ENCODE data around the gene GJA4. TPM values are rescaled to one million over a fixed set of nuclear protein-coding genes. Genes with fewer than 3 reads are reported as not detected.

The GJA4 gene
- polyA plus RNA-seq, 1 of the 3 experiments (the other 2 are of a cell fraction): not detected

- H3F3A ChIP-seq (replicated peaks; ENCODE audit: insufficient read depth): no peaks in the 10 kb centered on the region
- WGBS (ENCODE audit: low lambda C conversion rate): 41% methylated on average over 9 of the region's 9 CpGs
- H2AFZ ChIP-seq (ENCODE audit: low read depth): no peak overlapping the region
- no peak overlapping the region for H3K4me3 ChIP-seq (ENCODE audit: low read depth in 2 of 2, low read length in 1 of 2)
- POLR2A ChIA-PET: no interaction called here
- H3K27ac ChIP-seq (ENCODE audit: low read depth in 2 of 2, low read length in 1 of 2): no peak overlapping the region
- H3K36me3 ChIP-seq (replicated peaks in 1 of 2; ENCODE audit: control insufficient read depth in 1 of 2, insufficient read depth in 2 of 2, low read length in 1 of 2): no peaks in the 10 kb centered on the region
- H3K9ac ChIP-seq: no peak overlapping the region
- DNase-seq: no peak
- H3K9me3 ChIP-seq: no peaks in the 10 kb centered on the region
- no peaks in the 10 kb centered on the region for H3K79me2 ChIP-seq (ENCODE audit: insufficient read depth)
- no peak overlapping the region for H3K4me2 ChIP-seq
- TF ChIP-seq MEF2A (IDR thresholded peaks at IDR 0.05; ENCODE audit: borderline replicate concordance, low read depth) (no peak), PBX3 (IDR thresholded peaks at IDR 0.05) (no peak), RFX5 (IDR thresholded peaks at IDR 0.05; ENCODE audit: low read length) (no peak), RXRA (IDR thresholded peaks at IDR 0.05; ENCODE audit: borderline replicate concordance, low read depth) (no peak), RAD21 (IDR thresholded peaks at IDR 0.05; ENCODE audit: low read length) (peak; percentile 26; the same call in 1 of the 2 replicates)
- H4K20me1 ChIP-seq (ENCODE audit: insufficient read depth): no peaks in the 10 kb centered on the region
- H3K4me1 ChIP-seq (ENCODE audit: control insufficient read depth in 1 of 2, insufficient read depth in 2 of 2, low read depth in 1 of 2, low read length in 1 of 2): peaks cover 0 to 2% of the 10 kb centered on the region in 2 experiments; a peak in 1 of 4 replicates
- no peaks in the 10 kb centered on the region for H3K9me2 ChIP-seq
- CTCF ChIA-PET: interaction anchor here (0.6 to 8.2 kb wide), 20 partner anchors 10 to 79 kb away, joined by 3 to 170 read pairs (median 6); partner anchors contain the start of gene SMIM12
- no peaks in the 10 kb centered on the region for H3K27me3 ChIP-seq (ENCODE audit: insufficient read depth)
Measured at GRCh38 chr1:34787461-34788420, 5.1 kb upstream of the GJA4 start.

- H2AFZ ChIP-seq (ENCODE audit: low read depth): no peak overlapping the region
- ChIA-PET CTCF (interaction anchor here (1.1 to 8.2 kb wide), 3 partner anchors 9 to 63 kb away, joined by 3 to 170 read pairs (median 3); no protein-coding TSS in a partner anchor), POLR2A (no interaction called here)
- H3K36me3 ChIP-seq (replicated peaks in 1 of 2; ENCODE audit: control insufficient read depth in 1 of 2, insufficient read depth in 2 of 2, low read length in 1 of 2): no peaks in the 10 kb centered on the region
- DNase-seq: no peak
- H3K79me2 ChIP-seq (ENCODE audit: insufficient read depth): no peaks in the 10 kb centered on the region
- no peaks in the 10 kb centered on the region for H3K9me3 ChIP-seq
- no peak overlapping the region for H3K4me3 ChIP-seq (ENCODE audit: low read depth in 2 of 2, low read length in 1 of 2)
- peaks cover 0 to 2% of the 10 kb centered on the region in 2 experiments; a peak in 1 of 4 replicates for H3K4me1 ChIP-seq (ENCODE audit: control insufficient read depth in 1 of 2, insufficient read depth in 2 of 2, low read depth in 1 of 2, low read length in 1 of 2)
- H3K9ac ChIP-seq: no peak overlapping the region
- H3K27me3 ChIP-seq (ENCODE audit: insufficient read depth): no peaks in the 10 kb centered on the region
- H3F3A ChIP-seq (replicated peaks; ENCODE audit: insufficient read depth): no peaks in the 10 kb centered on the region
- H3K4me2 ChIP-seq: no peak overlapping the region
- H3K9me2 ChIP-seq: no peaks in the 10 kb centered on the region
- no peaks in the 10 kb centered on the region for H4K20me1 ChIP-seq (ENCODE audit: insufficient read depth)
- 39% methylated on average over 5 of the region's 6 CpGs for WGBS (ENCODE audit: low lambda C conversion rate)
- no peak for TF ChIP-seq REST (IDR thresholded peaks at IDR 0.05; ENCODE audit: low read depth, low read length)
- TF ChIP-seq RAD21 (IDR thresholded peaks at IDR 0.05; ENCODE audit: low read length): no peak
- H3K27ac ChIP-seq (ENCODE audit: low read depth in 2 of 2, low read length in 1 of 2): no peak overlapping the region
Measured at GRCh38 chr1:34790985-34791384, 1.8 kb upstream of the GJA4 start.
